ENCODE data around the gene KCNQ4. TPM values are rescaled to one million over a fixed set of nuclear protein-coding genes. Genes with fewer than 3 reads are reported as not detected.

Gene KCNQ4
- total RNA-seq, 1 experiment from 2014 or later, result 1.4 TPM

- peak overlapping the region in 2 of 3 experiments; percentile 28 to 35; a peak in 2 of 7 replicates for H3K27ac Mint-ChIP-seq
Observed at GRCh38 chr1:40838980-40839942, 55.7 kb downstream of the KCNQ4 start.

More at GRCh38 chr1:40838980-40839942, 55.7 kb downstream of the KCNQ4 start:
- no peak overlapping the region for H3K4me3 Mint-ChIP-seq
- Histone ChIP-seq H4K91ac (ENCODE audit: insufficient read length, low read depth, low read length) (no peak overlapping the region), H3K9ac (ENCODE audit: extremely low read depth, insufficient read length, low read length) (no peak overlapping the region), H3K79me2 (ENCODE audit: insufficient read depth, low read length) (no peaks in the 10 kb centered on the region), H3K23me2 (ENCODE audit: insufficient read length, low read depth, low read length, poor library complexity, severe bottlenecking) (no peaks in the 10 kb centered on the region), H4K8ac (replicated peaks; ENCODE audit: insufficient read length, low read depth, low read length) (no peak overlapping the region), H3K27me3 (ENCODE audit: insufficient read depth, low read length) (no peaks in the 10 kb centered on the region), H3K4me1 (ENCODE audit: insufficient read depth, low read length) (no peaks in the 10 kb centered on the region), H3K27ac (ENCODE audit: insufficient read length, low read depth, low read length) (no peak overlapping the region), H3K18ac (ENCODE audit: insufficient read length, low read depth, low read length) (no peak overlapping the region), H2BK20ac (ENCODE audit: low read depth, low read length, poor library complexity, severe bottlenecking) (no peak overlapping the region), H2BK12ac (ENCODE audit: insufficient read length, low read depth, low read length) (no peak overlapping the region), H2BK5ac (ENCODE audit: insufficient read length, low read length) (no peak overlapping the region), H3K4ac (ENCODE audit: low read depth, low read length) (no peak overlapping the region), H3K14ac (ENCODE audit: insufficient read depth, low read length) (no peak overlapping the region), H2BK15ac (ENCODE audit: low read depth, low read length) (no peak overlapping the region), H4K5ac (ENCODE audit: insufficient read length, low read depth, low read length) (no peak overlapping the region), H4K20me1 (ENCODE audit: control insufficient read depth, insufficient read depth, insufficient read length) (no peaks in the 10 kb centered on the region), H2AFZ (ENCODE audit: low read length) (no peak overlapping the region), H3K79me1 (ENCODE audit: insufficient read depth, low read depth, low read length, poor library complexity, severe bottlenecking) (no peaks in the 10 kb centered on the region), H3T11ph (ENCODE audit: low read length) (no peak overlapping the region), H3K4me2 (ENCODE audit: insufficient read depth, insufficient read length, low read length) (no peak overlapping the region), H2AK5ac (ENCODE audit: insufficient read length, low read length) (no peak overlapping the region), H2BK120ac (ENCODE audit: low read depth, low read length, poor library complexity, severe bottlenecking) (no peak overlapping the region), H3K56ac (ENCODE audit: insufficient read length, low read depth, low read length) (no peak overlapping the region), H3K23ac (ENCODE audit: insufficient read length, low read depth, low read length) (no peak overlapping the region), H3K9me3 (ENCODE audit: control insufficient read depth, low read depth, low read length) (no peaks in the 10 kb centered on the region)
- no peaks in the 10 kb centered on the region; a peak in 2 of 7 replicates for H3K36me3 Mint-ChIP-seq (ENCODE audit: insufficient read depth in 1 of 3, low read depth in 3 of 3)
- TF ChIP-seq CTCF (conservative IDR thresholded peaks at IDR 0.05), result no peak
- no CpG with 5 or more reads among the region's 15 CpGs for WGBS (ENCODE audit: extremely low coverage, insufficient read length, low lambda C conversion rate)
- peaks cover 10% of the 10 kb centered on the region for H3K27me3 Mint-ChIP-seq (ENCODE audit: low read depth)
- no peak for DNase-seq
- peaks cover 4 to 5% of the 10 kb centered on the region in 2 experiments; a peak in 4 of 5 replicates for H3K9me3 Mint-ChIP-seq
- peaks cover 8 to 12% of the 10 kb centered on the region in 2 experiments for H3K4me1 Mint-ChIP-seq
